AG09309 (cell line): ENCODE measurements around the gene CEND1.
A peak's percentile ranks its signal among the peaks of the same experiment; 100 is the strongest.

Source experiments
- DNase-seq: peaks from one replicate; pipeline ENCODE4 v3.0.0-alpha.2; 2010; ENCODE audit warnings: low read depth
- H3K4me3 ChIP-seq: 2 replicates; pipeline ENCODE4 v1.5.1; 2011; ENCODE audit warnings: mild to moderate bottlenecking, low read depth, low read length, moderate library complexity; ENCODE audit not compliant: control insufficient read depth
- TF ChIP-seq, protein P1 (sequence below): IDR thresholded peaks from 2 replicates; pipeline ENCODE4 v1.5.1; 2011; ENCODE audit warnings: mild to moderate bottlenecking, low read depth, low read length, inconsistent platforms; ENCODE audit not compliant: insufficient read depth, control insufficient read depth; ENCODE audit errors: missing control alignments

The CEND1 gene

DNA sequence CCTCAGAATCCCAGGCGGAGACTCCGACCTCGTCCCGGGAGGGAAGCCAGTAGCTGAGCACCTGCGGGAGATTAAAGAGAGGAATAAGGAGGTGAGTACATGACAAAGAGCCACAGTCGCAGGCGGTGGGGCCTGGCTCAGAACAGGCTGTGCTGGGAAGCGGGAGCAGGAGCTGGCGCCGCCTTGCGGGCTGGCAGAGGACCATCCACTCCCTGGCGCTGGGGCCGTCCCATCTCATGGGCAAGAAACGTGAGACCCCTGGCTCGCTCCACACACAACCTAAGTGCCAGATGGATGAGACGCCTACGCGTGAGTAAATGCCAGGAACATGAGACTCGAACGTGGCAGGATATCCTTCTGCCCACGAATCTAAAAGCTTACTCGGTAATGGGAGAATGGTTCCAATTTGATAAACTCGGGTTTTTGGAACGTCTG lies 6.3 kb downstream of the CEND1 start:
- peak; percentile 85 for DNase-seq
- H3K4me3 ChIP-seq: no peak overlapping the region
- TF ChIP-seq, protein P1, sequence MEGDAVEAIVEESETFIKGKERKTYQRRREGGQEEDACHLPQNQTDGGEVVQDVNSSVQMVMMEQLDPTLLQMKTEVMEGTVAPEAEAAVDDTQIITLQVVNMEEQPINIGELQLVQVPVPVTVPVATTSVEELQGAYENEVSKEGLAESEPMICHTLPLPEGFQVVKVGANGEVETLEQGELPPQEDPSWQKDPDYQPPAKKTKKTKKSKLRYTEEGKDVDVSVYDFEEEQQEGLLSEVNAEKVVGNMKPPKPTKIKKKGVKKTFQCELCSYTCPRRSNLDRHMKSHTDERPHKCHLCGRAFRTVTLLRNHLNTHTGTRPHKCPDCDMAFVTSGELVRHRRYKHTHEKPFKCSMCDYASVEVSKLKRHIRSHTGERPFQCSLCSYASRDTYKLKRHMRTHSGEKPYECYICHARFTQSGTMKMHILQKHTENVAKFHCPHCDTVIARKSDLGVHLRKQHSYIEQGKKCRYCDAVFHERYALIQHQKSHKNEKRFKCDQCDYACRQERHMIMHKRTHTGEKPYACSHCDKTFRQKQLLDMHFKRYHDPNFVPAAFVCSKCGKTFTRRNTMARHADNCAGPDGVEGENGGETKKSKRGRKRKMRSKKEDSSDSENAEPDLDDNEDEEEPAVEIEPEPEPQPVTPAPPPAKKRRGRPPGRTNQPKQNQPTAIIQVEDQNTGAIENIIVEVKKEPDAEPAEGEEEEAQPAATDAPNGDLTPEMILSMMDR: peak; percentile 92

DNA sequence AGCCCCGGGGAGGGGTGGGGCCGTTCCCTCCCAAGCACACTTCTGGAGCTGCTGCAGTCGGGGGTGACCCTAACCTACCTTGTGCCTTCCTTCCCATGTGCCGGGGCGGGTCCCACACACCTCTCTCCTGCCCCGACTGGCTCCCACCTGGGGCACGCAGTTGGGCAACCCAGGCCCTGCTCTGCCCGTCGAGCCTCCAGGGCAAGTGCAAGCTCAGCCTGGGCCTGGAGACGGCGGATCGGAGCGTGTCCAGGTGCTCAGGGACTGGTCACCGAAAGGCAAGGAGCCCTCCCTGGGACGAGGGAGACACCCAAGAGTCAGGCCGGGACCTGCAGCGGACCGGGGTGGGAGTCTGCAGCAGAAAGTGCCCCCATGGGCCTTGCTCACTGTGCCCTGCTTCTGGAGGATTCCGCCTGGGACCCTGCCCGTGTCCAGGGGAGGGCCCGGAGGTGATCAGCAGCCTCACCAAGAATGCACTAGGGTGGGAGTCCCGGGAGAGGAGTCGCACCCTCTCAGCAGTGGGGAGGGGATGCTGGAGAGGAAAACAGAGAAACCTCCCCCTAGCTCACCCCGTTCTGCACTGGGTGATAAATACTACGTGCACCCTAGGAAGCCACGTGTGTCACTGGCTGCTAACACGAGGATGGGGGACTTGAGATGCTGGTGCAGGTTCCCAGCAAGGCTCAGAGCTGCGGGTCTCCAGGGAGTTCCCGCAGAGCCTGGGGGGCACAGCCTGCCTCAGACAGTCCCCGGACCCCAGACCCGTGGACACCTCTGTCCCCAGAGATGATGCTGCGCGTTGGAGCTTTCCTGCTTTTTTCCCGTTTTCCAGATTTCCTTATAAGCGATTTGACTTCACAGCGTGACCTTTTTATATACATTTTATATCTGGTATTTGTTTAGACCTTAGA lies 7.4 kb downstream of the CEND1 start:
- DNase-seq: no peak
- no peak overlapping the region for H3K4me3 ChIP-seq
- TF ChIP-seq, protein P1: no peak

DNA sequence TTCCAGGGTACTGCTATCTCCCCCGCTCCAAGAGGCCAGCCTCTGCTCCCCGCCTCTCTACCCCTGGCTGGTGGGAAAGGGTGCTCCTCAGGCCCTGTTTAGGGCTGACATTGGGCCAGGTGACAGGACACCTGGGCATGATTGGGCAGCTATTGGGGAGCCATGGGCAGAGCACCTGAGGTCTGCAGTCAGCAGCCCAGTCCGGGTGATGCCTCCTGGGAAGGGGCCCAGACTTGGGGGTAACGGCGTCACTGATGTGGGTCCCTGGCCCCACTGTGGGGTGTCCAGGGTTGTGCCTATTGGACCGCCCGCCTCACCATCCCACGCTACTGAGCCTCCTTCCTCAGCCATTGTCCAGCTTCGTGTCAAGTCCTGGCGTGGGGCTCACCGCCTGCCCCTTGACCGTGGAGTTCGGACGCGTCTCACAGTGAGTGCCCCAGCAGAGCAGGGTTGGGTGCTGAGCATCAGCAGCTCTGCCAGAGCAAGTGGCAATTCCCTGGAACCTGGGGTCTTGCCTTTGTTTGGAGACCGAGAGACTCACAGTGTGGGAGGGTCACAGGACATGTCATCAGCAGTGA lies 9.8 kb downstream of the CEND1 start:
- TF ChIP-seq, protein P1: no peak
- H3K4me3 ChIP-seq: no peak overlapping the region
- DNase-seq: no peak

DNA sequence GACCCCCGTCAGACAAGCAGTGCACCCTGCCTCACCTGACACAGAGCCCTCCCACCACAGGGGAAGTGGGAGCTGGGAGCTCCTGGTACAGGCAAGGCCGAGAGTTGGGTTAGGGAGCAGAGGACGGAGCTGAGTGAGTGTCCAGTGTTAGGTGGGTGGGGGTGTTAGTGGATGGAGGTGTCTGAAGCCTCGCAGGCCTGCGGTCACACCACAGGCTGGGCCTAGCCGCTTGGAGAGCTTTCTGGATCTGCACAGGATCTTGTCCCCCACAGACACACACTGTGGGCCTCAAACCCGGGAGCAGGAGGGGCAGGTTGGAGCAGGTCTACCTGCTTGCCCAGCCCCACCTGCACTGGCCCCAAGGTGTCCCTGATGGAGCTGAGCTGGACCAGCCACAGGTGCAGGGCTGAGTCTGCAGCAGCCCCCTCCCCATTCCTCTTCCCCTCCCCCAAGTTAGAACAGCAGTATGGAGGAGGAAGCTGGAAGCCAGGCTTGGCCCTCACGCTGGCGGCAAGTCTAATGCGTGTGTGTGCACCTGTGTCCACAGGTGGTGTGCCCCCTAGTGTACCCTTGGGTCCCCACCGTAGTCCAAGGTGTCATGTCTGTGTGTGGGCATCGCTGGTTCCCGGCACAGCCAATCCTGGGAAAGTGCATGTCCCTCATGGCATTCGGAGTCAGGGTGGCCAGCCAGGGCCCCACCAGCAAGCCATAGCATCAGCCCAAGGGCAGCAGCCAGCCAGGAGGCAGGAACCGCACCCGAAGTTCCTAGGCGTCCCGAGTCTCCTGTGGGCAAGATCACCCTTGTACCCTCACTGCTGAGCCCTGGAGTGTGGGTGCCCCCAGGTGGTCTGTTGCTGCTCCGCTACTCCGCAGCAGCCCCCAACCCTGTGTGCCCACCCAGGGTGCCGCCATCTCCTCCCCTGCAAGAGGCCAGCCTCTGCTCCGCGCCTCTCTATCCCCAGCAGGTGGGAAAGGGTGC lies 10.6 kb downstream of the CEND1 start:
- H3K4me3 ChIP-seq: no peak overlapping the region
- no peak for DNase-seq
- TF ChIP-seq, protein P1: no peak

DNA sequence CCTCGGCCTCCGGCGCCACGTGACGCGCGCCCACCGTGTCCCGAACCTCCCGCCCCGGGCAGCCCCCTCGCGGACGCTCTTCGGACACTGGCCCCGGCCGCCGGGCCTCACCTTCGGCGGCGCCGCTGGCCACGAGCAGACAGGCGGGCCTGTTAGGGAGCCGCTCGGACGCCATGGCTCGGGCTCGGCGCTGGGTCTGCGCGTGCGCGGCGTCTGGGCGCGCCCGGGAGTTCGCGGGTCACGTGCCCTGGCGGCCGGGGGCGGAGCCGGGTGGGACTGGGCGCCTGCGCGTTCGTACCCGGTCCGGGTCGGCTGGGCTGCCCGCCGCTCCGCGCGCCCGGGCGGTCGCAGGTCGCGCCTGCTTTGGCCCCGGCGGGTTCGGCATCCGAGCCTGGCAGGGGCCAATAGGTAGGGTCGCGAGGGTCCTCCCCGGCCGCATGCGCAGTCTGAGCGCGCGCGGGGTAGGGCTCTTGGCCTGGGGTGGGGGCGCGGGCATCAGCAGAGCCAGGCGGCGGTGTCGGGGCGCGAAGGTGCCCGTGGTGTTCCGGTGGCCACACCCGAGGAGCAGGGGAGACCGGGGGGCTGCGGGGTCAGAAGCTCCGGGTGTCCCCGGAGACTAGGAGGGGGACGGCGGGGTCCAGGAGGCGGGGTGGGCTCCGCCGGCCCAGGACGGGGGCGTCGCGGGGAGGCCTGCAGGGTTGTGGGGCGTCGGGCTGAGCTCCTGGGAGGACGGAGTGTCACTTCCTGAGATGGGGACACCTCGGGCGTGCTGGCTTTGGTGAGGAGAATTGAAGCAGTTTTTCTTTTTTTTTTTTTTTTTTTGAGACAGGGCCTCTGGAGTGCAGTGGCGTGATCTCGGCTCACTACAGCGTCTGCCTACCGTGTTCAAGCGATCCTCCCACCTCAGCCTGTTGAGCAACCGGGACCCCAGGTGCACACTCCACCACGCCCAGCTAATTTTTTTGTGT lies 12.3 kb downstream of the CEND1 start, which contains the start of gene GATD1:
GATD1 (minus strand) TSS at position 200 of the 968 bp plus-strand sequence; CDS start at position 175, 25 bp downstream.
- TF ChIP-seq, protein P1: no peak
- DNase-seq: no peak
- H3K4me3 ChIP-seq: peak within 1 kb of the TSS; percentile 92
